ENCODE measurements around the gene PTPRJ.

The PTPRJ gene

DNA sequence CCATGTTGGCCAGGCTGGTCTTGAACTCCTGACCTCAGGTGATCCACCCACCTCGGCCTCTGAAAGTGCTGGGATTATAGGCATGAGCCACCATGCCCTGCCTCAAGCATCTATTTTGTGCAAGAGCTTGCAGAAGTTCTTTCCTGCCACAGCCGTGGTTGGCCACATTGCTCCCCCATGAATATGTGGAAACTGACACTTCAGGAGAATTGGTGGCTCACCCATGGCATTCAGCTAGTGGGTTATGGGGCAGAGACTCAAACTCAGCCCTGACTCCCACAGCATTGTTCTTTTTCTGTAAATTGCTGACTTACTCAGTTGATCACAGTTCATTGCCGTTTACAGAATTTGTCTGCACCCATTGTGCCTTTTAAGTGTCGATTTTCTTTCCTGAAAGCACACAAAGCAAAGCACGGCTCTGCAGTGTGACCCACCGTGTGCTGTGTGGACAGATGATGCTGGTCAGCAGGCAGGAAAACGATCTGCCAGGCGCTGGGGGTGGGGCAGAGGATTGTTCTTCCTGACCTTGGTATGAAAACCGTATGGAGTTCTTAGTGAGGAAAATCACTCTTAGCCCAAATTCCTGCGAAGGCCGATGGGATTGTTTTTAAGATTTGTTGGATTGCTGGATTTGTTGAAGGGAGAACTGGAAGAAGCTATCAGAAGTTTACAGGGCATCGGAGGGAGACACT, 115.6 kb downstream of the PTPRJ start:
- no peak for DNase-seq (ENCODE audit: low read depth)

DNA sequence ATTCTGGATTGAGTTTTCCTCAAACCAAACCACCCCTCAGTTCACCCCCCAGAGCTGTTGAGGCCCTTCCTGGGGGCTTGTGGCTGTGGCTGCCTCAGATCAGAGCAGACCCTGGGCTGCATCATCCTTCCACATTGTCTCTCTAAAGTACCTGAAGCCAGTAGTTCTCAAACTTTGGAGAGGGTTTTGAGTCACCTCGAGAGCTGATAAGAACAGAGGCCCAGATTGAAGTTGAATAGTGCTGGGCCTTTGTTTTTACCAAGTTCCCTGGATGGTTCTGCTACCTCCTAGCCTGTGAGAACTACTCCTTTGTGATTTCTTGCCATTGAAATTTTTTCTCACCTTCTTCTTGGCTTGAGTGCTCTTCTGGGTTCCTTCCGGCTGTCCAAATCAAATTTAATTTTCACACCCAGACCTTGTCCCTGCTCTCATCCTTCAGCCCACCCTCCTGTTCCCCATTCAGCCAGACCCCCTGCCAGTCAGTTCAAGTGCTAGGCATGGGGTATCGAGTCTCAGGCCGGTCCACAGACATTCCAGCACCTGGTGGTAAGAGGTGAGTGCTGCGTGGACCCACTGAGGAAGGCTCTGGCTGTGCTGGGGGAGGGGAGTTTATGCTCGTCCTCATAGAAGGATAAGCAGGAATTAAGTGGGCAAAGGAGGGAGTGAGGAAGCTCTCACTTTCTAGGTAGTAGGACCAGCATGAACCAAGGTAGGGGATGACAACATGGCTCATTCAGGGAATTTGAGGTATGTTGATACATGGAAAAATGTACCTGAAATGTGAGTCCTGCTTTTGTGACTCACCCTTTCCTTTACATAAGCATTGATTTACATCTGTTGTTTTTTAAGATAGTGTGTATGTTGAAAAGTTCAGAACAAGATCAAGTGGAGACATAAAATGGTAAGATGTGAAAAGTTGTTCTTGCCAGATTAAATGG, 116.5 kb downstream of the PTPRJ start:
- DNase-seq (ENCODE audit: low read depth), result no peak

DNA sequence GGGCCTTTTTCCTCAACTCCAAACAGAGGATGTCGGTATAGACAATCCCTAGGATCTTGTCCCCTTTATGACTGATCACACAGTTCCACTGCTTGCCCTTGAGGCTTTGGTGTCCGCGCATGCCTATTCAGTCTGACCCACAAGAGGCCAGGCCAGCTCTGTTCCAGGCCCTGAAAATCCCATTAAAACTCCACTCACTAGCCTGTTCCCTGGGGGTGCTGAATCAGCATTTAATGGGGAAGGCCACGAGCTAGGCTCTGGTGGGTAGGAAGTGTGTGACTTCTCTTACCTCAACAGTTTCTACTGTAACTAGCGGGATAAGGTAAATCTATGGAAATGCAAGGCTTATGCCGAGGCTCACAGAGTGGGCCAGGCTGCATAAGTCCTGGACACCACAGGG, 117.7 kb downstream of the PTPRJ start:
- DNase-seq (ENCODE audit: low read depth), result no peak

DNA sequence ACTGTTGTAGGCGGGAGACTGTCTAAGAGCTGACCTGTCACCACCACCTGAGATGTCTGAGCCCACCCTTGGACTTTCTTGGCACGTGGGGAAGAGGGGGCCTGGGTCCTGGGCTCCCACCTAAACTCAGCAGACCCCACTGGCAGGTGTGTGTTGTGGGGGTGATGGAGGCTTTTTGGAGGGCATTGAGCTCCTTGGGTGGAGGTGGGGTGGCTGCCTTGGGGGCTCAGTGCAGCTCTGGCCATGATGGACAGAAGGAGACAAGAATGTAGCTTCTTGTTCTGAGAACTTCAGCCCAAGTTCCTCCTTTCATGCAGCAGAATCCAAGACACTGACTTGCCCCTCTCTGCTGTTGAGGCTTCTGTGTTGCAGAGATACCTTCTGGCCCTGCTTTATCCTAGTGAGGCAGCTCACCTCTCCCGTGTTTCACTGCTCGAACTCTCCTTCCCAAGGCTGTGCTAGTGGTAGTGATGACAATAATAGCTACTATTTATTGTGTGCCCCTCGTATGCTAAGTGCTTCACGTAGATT, 119.6 kb downstream of the PTPRJ start:
- DNase-seq (ENCODE audit: low read depth), result no peak

DNA sequence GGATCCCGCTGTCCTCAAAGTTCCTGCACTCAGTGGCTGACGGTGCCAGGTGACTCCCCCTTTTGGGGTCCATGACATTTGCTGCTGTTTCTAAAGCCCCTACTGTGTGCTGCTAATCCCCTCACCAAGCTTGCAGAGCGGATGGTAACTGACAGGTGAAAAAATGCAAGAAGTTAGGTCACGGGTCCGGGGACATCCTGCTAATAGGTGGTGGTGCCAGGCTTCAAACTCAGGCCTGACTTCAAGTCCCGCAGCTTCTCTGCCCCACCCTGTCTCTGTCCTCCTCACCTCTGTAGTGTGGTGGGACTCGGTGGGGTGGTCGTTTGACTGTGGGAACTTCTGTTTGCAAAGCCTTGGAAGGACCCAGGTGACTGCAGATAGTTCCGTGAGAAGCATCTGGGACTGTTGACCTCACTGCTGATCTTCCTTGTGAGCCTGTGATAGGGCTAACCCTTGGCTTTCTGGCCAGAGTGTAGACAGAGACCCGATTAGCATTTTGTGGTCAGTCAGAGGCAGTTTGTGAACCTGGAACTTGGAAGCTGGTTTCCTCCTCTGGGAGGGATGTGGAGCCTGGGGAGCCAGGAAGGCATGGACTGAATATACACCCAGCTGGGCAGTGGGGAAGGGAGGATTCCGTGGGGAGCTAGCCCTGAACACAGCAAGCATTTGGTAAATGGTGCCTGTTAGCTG, 120.8 kb downstream of the PTPRJ start:
- DNase-seq (ENCODE audit: low read depth), result no peak

DNA sequence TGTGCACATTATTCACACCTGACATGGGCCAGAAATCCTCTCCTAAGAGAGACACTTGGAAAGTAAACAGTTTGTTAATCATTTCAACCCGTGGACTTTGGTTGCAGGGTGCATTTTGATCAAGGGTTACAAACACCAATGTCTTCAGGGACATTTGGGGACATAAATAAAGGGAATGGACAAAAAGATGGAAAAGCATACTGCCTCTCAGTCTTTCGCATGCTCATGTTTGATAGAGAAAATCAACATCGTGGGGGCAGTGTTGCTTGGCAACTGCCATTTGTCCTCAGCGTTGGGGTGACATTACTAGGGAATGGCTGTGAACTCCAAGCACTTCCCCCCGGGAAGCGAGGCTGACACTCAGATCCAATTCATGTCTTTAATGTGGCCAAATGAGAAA, 121.6 kb downstream of the PTPRJ start:
- no peak for DNase-seq (ENCODE audit: low read depth)

DNA sequence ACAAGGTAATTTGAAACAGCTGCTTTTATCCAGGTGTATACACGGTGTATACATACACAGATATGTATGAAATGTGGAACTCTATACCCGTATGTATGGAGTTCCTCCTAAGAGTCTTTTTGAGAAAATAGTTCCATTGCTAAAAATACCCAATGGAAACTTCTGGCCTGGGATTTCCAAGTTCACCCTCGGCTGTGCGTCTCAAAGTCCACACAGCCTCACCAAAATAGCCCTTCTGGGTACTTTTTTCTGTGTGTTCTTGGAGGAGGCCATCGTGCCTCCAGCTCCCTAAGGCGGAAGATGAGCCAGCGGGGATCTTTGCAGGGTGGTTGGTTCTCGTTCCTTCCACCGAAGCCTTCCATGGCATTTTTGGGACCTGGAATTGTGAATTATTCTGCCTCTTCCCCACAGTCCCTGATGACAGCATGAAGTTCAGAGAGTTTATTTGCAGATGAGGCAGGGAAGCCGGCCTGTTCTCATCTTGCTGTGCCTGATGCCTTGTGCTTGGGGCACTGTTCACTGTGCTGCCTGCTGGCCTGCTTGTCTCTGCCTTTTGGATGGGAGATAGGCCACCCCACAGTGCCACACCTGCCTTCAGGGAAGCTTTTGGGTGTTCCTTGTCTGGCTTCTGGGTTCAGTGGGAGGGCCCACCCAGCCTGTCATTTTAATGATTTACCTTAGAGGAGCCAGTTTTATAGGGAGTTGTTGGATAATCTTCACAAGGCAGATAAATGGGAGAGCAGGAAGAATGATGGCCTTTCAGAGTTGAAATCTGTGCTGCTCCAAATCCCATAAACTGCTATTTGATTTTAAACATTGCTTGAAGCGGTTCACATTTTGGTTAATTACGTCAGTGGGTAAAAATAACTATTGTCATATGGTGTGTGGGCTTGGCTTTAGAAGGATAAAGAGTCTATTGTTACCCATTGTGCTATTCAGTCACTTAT, 123.5 kb downstream of the PTPRJ start:
- DNase-seq (ENCODE audit: low read depth), result no peak

DNA sequence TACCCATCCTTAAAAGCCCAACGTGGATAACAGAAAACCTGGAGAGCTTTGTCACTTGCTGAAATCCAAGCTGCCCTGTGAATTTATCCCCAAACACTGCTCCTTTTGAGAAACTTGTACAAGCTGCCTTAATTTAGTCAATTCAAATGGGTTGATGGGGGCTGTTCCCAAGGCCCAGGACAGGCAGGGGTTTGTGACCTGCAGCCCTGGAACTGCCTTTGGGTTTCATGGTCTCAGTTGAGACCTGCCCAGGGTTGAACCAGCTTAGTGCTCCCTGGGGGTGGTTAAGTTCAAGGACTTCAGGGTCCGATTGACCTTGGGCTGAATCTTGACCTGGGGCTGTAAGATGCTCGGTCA, 124.2 kb downstream of the PTPRJ start:
- DNase-seq (ENCODE audit: low read depth), result no peak

DNA sequence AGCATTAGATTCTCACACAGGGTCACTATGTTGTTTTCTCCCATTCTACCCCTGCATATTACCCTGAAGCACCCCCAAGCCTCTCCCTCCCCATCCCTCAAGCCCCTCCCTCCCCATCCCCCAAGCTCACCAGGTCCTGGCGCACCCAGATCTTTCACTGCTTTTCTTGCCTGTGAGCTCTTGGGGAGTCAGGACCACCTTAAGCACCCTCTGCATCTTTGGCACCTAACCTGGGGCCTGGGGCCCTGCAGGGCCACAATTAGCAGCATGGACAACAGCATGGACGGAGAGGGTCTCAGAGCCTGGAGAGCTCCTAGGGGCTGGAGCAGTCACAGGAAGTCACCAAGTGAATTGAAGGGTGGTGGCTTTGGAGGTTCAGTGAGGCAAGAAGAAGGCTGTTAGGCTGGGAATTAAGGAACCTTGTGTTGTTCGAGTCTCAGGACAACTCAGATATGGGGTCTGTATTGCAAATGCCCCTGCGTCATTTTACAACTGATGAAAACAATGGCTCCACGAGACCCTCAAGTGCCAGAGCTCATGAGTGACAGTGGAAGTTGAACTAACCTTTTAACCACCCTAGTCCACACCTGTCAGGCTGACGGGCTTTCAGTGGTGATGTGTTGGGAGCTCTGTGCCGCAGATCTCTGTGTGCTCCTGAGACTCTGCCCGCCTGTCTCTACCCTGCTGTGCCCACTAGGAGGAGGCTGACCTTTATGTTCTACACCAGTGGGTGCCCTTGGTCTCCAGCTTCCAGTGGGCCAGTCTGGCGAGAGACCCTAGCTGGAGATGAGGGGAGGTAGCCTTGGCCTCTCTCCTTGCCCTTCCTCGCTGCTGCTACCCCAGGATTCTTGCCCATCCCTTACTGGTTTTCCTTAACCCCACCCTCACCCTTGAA, 125.0 kb downstream of the PTPRJ start:
- DNase-seq (ENCODE audit: low read depth), result no peak

GRCh38 chr11:48106166-48106565, 125.8 kb downstream of the PTPRJ start:
- no peak for DNase-seq (ENCODE audit: low read depth)

- no peak for DNase-seq (ENCODE audit: low read depth)
Measured at GRCh38 chr11:48107188-48107704, 126.9 kb downstream of the PTPRJ start.

- DNase-seq (ENCODE audit: low read depth), result no peak
Measured at GRCh38 chr11:48108231-48109045, 128.1 kb downstream of the PTPRJ start.

- DNase-seq (ENCODE audit: low read depth), result no peak
Measured at GRCh38 chr11:48109046-48109666, 128.8 kb downstream of the PTPRJ start.

- no peak for DNase-seq (ENCODE audit: low read depth)
Measured at GRCh38 chr11:48110509-48110766, 130.1 kb downstream of the PTPRJ start.

GRCh38 chr11:48111891-48112290, 131.5 kb downstream of the PTPRJ start:
- DNase-seq (ENCODE audit: low read depth), result no peak

DNA sequence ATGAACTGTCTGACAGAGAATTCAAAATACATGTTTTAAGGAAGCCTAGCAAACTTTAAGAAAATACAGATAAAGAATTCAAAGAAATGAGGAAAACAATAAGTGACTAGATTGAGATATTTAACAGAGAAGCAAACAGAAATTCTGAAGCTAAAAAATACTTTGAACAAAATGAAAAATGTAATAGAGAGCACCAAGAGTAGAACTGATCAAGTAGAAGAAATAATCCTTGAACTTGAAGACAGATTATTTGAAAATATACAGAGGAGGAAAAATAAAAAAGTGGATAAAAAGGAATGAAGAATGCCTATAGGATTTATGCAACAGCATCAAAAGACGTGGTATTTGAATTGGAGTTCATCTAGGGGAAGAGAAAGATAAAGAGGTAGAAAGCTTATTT, 134.4 kb downstream of the PTPRJ start:
- no peak for DNase-seq (ENCODE audit: low read depth)

DNA sequence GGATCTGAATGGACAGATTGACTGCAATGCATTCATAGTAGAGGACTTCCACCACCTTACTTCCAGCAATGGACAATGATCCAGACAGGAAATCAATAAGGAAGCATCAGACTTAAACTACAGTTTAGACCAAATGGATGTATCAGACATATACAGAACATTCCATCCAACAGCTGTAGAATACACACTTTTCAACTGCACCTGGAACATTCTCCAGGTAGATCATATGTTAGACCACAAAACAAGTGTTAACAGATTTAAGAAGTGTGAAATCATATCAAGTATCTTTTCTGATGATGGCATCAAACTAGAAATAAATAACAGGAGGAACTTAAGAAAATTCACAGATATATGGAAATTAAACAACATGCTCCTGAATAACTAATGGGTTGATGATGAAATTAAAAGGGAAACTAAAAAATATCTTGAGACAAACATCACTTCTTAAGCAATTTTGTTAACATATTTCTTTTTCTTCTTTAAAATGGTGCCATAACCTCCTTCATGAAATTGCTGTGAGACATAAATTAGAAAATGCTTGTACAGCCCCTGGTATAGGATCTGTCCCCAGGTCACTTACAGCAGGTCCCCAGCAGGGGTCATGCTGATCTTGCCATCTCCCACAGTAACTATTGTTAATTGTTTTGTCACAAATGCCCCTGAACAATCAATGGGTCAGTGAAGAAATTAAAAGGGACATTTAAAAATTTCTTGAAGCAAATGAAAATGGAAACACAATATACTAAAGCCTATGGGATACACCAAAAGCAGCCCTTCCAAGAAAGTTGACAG, 136.3 kb downstream of the PTPRJ start:
- no peak for DNase-seq (ENCODE audit: low read depth)

- no peak for DNase-seq (ENCODE audit: low read depth)
Measured at GRCh38 chr11:48122246-48122645, 141.9 kb downstream of the PTPRJ start.
